ENCODE results near the gene UTS2B. TPM values are rescaled to one million over a fixed set of nuclear protein-coding genes. Genes with fewer than 3 reads are reported as not detected.

UTS2B gene
- total RNA-seq, 1 experiment from 2014 or later, result 0.26 TPM

GRCh38 chr3:191290311-191291025, 39.9 kb downstream of the UTS2B start:
- DNase-seq (ENCODE audit: low read depth, low spot score), result no peak
- ATAC-seq, result no peak

GRCh38 chr3:191283400-191283799, 46.9 kb downstream of the UTS2B start:
- CTCF ChIA-PET, result interaction anchor here (0.6 kb wide), 1 partner anchor 9 kb away, joined by 3 read pairs; no protein-coding TSS in a partner anchor
- no peaks in the 10 kb centered on the region for H3K4me1 ChIP-seq (ENCODE audit: control insufficient read depth, insufficient read depth, low read length)
- H3K4me3 ChIP-seq (ENCODE audit: low read depth in 2 of 2, low read length in 2 of 2), result no peak overlapping the region
- POLR2A ChIA-PET, result no interaction called here
- TF ChIP-seq CTCF (IDR thresholded peaks at IDR 0.05), result no peak
- TF ChIP-seq SIN3A (IDR thresholded peaks at IDR 0.05; ENCODE audit: borderline replicate concordance, insufficient read depth, low read depth, low read length), result no peak
- TF ChIP-seq POLR2AphosphoS5 (IDR thresholded peaks at IDR 0.05; ENCODE audit: low read depth, low read length), result no peak
- TF ChIP-seq TCF7L2 (IDR thresholded peaks at IDR 0.05; ENCODE audit: low read depth, low read length), result no peak
- no peak for TF ChIP-seq REST (IDR thresholded peaks at IDR 0.05; ENCODE audit: insufficient read depth in 1 of 2, low read depth in 2 of 2, low read length in 1 of 2)
- intact Hi-C loops (cut with micrococcal nuclease; ENCODE audit: unreplicated experiment), result no loop called here
- no peaks in the 10 kb centered on the region for H3K27me3 ChIP-seq (ENCODE audit: control insufficient read depth, insufficient read depth, low read length)
- H3K9me3 ChIP-seq (ENCODE audit: control insufficient read depth, insufficient read depth, low read depth, low read length), result no peaks in the 10 kb centered on the region
- ATAC-seq (no peak), DNase-seq (ENCODE audit: low read depth, low spot score) (no peak)
- no peak overlapping the region for H3K27ac ChIP-seq (ENCODE audit: low read length)
- no TSS peak for BruUV-seq (replicated peaks)
- in situ Hi-C loops (cut with HindIII; ENCODE audit: low pct_unique_long_range_greater_than_20kb, low sequenced_read_pairs), result no loop called here
- no peaks in the 10 kb centered on the region; the same call in 1 of the 2 replicates for H3K36me3 ChIP-seq (ENCODE audit: control insufficient read depth, insufficient read depth, low read length)

More at GRCh38 chr3:191290311-191291025, 39.9 kb downstream of the UTS2B start:
- Histone ChIP-seq H3K4me1 (ENCODE audit: control insufficient read depth, insufficient read depth, low read length) (no peaks in the 10 kb centered on the region), H3K4me3 (ENCODE audit: low read depth in 2 of 2, low read length in 2 of 2) (no peak overlapping the region), H3K27me3 (ENCODE audit: control insufficient read depth, insufficient read depth, low read length) (no peaks in the 10 kb centered on the region), H3K36me3 (ENCODE audit: control insufficient read depth, insufficient read depth, low read length) (no peaks in the 10 kb centered on the region), H3K9me3 (ENCODE audit: control insufficient read depth, insufficient read depth, low read depth, low read length) (no peaks in the 10 kb centered on the region), H3K27ac (ENCODE audit: low read length) (no peak overlapping the region)
- intact Hi-C loops (cut with micrococcal nuclease; ENCODE audit: unreplicated experiment) (no loop called here), in situ Hi-C loops (cut with HindIII; ENCODE audit: low pct_unique_long_range_greater_than_20kb, low sequenced_read_pairs) (no loop called here)
- ChIA-PET POLR2A (no interaction called here), CTCF (no interaction called here)
- no TSS peak for BruUV-seq (replicated peaks)
- TF ChIP-seq REST (IDR thresholded peaks at IDR 0.05; ENCODE audit: insufficient read depth in 1 of 2, low read depth in 2 of 2, low read length in 1 of 2), result no peak
